ENCODE results near the gene CTBP1.

DNA sequence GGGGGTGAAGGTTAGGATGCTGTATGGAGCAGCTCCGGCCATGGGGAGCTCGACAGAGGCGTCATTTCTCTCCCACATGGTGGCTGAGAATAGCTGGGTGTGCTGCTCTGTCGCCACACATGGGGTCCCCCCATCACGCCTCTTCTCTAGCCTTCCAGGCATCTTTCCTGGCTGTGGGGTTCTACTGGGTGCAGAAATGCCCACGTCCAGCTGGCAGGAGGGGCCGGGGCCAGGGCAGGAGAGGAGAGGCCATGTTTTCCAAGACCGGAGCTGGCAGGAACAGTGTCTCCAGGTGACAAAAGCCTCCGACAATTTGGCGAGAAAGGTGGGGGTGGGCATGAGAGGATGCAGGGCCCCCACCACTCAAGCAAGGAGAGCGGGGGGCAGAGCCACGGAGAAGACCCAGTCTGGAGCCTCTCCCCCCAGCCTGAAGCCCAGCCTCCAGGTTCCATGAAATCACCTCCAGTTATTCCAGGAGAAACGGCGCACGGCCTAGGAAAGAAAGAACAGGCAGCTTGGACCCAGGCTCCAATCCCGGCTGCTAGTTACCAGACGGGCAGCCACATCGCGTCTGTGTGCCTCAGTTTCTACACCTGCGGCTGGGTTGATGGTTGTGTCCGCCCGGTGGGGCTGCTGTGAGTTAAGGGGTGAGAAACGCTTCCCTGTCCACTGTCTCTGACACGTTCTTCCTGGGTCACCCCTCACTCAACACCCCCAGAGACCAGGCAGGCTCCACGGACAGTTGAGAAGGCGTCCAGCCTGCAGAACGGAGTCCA, 49.2 kb downstream of the CTBP1 start:
- TF ChIP-seq POLR2A (IDR thresholded peaks at IDR 0.05; ENCODE audit: control extremely low read depth in 1 of 2, low read depth in 2 of 2, low read length in 2 of 2) = no peak
- no peak for TF ChIP-seq HDAC2 (IDR thresholded peaks at IDR 0.05; ENCODE audit: borderline replicate concordance in 1 of 2, low read depth in 2 of 2, low read length in 2 of 2)
- TF ChIP-seq, protein P1, sequence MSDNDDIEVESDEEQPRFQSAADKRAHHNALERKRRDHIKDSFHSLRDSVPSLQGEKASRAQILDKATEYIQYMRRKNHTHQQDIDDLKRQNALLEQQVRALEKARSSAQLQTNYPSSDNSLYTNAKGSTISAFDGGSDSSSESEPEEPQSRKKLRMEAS (IDR thresholded peaks at IDR 0.05) = no peak
- TF ChIP-seq SIN3A (conservative IDR thresholded peaks at IDR 0.05 in 1 of 2, IDR thresholded peaks at IDR 0.05 in 1 of 2; ENCODE audit: low read depth in 1 of 2, low read length in 2 of 2) = no peak
- no peak for TF ChIP-seq ATF2 (IDR thresholded peaks at IDR 0.05; ENCODE audit: low read length)
- TF ChIP-seq, protein P2, sequence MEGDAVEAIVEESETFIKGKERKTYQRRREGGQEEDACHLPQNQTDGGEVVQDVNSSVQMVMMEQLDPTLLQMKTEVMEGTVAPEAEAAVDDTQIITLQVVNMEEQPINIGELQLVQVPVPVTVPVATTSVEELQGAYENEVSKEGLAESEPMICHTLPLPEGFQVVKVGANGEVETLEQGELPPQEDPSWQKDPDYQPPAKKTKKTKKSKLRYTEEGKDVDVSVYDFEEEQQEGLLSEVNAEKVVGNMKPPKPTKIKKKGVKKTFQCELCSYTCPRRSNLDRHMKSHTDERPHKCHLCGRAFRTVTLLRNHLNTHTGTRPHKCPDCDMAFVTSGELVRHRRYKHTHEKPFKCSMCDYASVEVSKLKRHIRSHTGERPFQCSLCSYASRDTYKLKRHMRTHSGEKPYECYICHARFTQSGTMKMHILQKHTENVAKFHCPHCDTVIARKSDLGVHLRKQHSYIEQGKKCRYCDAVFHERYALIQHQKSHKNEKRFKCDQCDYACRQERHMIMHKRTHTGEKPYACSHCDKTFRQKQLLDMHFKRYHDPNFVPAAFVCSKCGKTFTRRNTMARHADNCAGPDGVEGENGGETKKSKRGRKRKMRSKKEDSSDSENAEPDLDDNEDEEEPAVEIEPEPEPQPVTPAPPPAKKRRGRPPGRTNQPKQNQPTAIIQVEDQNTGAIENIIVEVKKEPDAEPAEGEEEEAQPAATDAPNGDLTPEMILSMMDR (IDR thresholded peaks at IDR 0.05; ENCODE audit: control extremely low read depth in 1 of 3, insufficient read depth in 1 of 3, low read depth in 1 of 3, low read length in 3 of 3) = no peak
- TF ChIP-seq TAF7 (optimal IDR thresholded peaks at IDR 0.05; ENCODE audit: borderline replicate concordance, low read depth, low read length) = no peak
- no peak for TF ChIP-seq SP2 (IDR thresholded peaks at IDR 0.05; ENCODE audit: low read length)
- TF ChIP-seq POLR2AphosphoS5 (IDR thresholded peaks at IDR 0.05; ENCODE audit: low read depth, low read length) = no peak
- no peak for TF ChIP-seq TAF1 (IDR thresholded peaks at IDR 0.05; ENCODE audit: low read depth, low read length)
